GM19455 (cell line): Measurements from ENCODE around the gene DDN.

Experiments
- ATAC-seq: cut with Tn5 transposase; IDR thresholded peaks from one replicate; pipeline ENCODE4 v1.9.1; 2021; ENCODE audit not compliant: unreplicated experiment

DDN gene

DNA sequence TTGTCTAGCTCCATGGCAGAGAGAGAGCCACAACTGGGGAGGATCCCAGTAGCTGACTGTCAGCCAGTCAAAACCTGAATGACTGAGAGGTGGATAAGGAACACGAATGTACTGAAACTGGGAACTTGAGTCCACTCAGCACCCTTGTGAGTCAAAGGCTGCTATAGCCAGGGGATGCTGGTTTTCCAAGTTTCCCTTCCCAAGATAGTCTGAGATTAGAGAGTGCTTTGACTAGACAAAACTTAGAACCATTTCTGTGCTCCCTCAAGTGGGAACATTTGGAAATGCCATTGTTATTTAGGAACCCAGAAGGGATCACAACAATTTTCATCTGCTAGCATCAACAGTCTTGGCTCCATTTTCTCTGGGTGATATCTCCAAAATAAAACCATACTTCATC lies 15.4 kb upstream of the DDN start:
- ATAC-seq, result no peak

DNA sequence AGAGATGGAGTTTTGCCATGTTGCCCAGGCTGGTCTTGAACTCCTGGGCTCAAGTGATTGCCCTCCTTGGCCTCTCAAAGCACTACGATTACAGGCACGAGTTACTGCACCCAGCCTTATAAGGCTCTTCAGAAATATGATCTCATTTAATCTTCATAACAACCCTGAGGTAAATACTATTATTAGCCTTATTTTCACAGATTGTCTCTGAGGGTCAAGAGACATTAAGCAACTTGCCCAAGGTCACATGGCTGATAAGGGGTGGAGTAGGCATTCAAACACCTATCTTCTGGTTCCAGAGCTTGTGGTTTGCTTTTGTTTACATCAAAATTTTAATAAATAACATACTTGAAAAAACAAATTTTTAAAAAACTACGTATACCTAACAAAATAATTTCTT lies 14.3 kb upstream of the DDN start:
- no peak for ATAC-seq

DNA sequence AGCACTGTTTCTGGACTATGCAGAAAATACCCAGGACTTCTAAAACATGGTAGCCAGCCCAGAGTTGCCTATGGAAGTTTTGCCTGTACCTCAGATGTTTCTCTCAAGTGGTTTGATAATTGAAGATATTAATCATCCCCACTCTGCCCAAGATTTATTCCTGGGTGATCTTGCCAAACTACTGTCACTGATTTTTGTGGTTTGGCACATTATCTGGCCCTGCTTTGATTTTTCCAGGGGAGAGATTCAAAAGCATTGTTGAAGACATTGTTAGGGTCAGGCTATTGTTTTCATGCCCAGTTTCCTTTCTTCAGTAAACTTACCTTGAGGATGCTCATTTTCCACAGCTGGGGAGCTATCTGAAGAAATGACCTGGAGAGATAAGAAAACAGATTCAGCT lies 13.6 kb upstream of the DDN start:
- ATAC-seq, result no peak

DNA sequence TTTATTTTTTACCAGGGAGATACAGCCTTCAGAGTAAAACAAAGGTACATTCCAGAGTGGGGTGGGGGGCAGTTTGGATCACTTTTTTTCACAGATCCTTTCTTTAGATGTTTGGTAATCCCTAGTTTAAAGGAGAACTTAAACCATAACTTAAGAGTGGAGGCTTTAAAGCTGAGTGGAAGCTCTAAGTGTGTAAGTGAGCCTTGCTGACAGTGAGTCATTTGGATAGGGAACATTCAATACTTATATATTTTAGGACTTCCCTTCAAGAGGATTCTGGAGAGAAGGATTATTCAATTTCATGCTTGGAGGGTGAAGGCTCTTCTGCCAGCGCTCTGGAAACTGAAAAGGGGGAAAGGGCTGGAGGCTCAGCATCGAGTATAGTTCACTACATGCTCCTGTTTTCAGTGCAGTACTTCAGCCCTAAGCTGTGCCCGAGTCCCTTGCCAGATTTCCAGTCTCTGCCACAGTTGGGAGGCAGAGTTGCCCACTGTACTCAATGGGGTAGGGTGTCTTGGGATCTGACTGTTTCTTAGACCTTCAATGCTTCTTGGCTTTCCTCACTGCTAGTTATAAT lies 11.0 kb upstream of the DDN start:
- no peak for ATAC-seq

DNA sequence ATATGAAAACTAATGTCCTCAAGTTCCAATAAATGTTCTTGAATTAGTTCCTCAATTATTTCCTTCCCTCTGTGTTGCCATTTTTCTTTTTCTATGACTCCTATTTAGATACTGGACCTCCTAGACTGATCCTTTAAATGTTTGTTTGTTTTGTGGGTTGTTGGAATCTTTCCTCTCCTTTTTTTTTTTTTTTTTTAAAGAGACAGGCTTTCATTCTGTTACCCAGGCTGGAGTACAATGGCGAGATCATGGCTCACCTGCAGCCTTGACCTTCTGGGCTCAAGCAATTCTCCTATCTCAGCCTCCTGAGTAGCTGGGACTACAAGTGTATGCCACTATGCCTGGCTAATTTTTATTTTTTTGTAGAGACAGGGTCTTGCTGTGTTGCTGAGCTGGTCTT lies 9.8 kb upstream of the DDN start:
- no peak for ATAC-seq

DNA sequence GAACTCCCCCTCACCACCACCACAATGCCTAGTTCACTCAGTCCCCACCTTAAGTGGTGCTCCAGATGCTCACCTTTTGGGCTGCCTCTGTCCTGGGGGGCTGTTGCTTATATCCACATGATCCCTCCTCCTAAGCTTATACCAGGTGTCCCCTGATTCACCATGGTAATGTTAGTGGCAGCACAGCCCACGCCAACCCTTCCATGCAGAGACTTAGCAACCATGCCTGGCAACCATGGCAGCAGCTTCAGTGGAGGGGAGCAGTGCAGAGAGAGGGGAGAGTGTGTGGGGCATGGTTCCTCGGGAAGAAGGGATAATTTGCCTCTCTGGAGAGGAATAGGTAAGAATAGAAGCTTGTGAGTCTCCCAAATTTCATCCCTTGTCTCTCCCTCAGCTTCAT lies 1.2 kb upstream of the DDN start:
- no peak for ATAC-seq

DNA sequence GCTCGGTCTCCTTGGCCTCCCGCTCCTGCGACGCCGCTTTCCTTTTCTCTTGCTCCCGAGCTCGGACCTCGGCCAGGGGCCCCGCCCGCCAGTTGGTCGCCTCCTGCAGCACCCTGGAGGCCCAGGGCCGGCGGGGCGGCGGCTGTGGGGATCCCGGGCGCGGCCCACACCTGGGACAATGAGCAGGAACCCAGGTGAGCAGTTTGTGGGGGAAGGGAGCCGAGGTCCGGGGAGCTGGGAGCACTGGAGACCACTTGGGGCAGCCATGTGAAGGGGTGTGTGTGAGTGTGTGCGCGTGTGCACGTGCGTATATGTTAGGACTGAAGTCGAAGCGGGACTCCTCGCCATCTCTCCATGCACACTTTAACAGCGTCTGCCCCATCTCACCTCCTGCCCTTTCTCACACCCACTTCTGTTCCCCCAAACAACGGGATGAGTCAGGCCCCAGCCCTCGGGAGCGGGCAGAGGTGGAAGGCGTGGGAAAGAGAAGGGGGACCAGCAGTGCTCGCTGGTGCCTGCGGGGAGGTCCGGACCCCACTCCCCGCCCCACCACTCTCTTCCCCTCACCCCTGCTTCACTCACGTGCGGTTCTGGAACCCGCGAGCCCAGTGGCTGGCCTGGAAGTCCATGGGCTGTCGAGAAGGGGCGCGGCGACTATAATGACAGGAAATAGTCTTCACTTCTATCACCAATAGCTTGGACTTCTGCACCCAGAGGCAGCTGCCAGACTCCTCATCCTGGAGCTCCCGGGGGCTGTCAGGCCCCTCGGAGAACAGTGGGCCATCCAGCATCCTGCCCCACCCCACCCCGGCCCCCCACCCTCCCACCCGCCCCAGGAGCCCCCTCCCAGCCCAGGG lies 450 bp downstream of the DDN start:
- no peak for ATAC-seq

DNA sequence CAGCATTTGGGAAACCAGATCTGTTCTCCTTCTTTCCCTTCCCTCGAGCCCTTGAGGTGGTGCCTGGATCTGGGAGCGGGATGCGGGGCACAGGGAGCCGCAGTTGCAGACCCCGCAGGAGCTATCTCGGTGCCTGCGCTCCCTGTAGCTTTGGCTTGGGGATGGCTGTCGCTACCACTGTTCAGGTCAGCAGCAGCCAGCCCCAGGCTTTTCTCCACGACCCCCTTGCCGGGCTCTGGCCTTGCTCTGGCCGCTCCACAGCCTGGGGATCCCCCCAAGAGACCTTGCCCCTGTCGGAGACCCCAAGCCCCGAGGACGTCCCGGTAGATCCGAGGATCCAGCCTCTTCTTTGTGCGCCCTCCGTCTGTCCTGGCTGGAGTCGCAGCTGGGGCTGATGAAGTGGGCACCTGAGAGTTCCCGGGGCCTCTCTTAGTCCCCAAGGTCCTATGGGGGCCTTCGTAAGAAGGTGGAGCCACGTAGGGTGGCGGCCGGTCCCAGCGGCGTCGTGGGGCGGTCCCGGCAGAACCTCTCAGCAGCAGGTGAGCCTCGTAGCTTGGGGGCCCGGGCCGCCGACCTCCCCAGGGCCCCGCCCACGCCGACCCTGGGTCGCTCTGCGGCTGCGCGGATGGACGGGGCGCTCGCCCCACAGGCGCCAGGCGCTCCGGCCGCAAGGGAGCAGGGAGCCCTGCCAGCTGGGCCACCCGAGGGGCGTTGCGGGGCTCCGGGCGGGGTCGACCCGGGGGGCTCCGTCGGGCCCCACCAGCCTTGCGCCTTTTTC lies 1.3 kb downstream of the DDN start:
- no peak for ATAC-seq

DNA sequence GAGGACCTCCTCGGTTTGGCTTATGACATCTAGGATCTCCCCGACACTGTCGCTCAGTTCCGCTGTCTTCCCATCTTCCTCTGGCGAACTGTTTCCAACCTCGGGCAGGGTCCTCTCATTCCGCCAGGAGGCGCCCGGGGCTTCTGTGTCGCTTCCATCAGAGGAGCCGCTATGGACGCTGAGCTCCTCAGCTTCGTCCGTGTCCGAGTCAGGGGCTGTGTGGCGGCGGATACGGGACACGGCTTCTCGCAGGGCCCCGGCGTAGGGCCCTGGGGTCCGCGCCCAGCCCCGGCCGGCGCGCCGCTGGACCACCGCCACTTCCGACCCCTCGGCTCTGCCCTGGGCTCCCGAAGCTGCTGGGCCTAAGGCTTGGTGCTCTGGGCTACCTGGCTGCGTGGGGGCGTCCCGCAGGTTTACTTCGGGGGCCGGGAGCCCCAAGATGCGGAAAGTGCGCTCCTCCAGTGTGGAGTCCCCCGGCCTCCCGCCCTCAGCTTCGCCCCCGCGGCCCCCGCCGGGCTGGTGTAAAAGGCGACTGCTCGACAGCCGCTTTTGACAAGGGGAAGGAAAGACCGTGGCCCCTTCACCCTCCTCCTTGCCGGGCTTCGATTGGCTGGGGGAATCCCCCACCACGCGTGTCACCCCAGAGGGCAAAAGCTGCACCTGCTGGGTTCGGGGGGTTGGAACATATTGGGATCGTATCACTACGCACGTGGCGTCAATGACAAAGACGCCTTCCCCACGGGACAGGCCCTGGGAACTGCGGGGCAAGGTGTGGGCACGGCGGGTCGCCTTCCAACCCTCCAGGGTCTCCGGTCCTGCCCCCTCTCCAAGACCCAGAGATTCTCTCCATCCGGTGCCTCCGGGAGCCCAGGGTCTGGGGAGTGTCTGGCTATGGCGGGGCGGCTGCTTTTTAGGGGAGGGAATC lies 2.1 kb downstream of the DDN start:
- no peak for ATAC-seq

DNA sequence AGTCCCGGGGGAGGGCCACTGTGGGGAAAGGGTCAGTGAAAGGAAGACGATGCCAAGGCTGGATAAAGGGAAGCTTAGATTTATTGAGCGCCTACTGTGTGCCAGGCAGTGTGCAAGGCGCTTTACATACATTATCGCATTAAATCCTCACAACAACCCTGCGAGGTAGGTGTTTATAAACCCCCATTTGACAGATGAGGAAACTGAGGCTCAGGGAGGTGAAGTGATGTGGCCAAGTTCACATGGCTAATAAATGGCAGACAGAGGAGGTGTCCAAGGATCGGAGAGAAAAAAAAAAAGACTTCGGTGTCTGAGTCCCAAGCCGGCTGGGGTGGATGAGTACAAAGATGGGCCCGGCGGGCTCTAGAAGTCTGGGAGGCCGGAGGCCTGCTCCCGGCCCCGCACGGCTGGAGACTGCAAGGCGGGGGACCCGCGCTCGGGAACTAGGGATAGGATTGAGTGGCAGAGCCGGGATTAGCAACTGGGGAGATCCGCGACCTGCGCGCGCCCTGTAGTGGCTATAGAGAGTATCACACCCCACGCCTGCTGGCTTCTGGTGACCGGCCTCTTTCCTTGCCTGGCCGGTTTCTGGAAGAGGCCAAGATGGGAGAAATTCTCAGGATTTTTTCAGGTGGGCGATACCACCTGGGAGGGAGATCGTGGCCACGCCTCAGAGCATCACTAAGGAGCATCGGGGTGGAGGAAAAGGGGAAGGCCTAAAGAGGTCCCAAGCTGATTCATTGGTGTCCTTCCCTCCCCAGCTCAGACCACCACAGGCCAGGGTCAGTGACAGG lies 3.9 kb downstream of the DDN start:
- ATAC-seq, result no peak

DNA sequence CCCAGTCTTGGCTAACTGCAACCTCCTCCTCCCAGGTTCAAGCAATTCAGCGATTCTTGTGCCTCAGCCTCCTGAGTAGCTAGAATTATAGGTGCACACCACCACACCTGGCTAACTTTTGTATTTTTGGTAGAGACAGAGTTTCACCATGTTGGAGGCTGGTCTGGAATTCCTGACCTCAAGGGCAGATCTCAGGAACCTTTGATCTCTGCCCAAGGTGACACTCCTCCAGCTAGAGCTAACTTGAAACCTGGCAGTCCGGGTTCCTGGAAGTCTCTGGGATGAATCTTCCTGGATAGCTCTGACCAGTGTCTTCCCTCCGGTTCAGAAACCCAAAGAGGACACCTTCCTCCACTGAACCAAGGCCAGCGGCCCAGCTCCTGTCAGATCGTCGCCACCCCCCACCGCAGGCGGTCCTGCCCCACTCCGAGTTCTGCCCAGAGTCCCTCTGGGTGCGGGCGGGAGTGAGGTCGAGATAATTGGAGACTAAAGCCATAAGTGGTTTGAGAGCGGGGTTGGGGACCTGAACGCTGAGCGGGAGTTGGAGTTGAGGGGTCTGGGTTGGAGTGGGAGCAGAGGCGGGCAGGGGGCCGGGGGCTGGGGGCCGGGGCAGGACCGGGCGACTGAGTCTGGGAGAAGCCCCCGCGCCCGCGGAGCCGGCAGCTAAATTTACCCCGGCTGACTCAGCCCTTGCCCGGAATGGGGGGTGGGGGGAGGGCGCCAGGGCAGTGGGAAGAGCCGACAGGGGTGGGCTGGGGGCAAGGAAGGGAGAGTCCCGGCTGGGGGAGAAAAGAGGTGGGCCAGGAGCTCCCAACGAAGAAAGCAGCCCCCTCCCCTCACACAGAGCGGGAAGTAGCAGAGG lies 4.7 kb downstream of the DDN start:
- no peak for ATAC-seq

DNA sequence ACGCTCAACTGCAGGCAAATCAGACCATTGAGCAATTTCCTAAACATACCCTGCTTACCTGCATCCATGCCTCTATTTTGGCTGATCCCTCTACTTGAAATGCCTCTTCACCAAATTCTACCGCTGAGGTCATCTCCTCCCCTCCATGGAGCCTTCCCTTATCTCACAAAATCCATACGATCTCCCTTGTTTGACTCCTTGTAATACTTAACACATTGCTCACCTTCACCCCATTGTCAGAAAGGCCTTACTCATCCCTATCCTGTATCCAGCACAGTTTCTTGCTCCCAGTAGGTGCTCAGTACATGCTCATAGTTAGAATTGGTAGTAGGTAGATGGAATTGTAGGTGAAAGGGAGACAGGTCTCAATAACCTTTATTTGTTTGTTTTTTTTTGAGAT lies 5.4 kb downstream of the DDN start:
- ATAC-seq, result no peak

DNA sequence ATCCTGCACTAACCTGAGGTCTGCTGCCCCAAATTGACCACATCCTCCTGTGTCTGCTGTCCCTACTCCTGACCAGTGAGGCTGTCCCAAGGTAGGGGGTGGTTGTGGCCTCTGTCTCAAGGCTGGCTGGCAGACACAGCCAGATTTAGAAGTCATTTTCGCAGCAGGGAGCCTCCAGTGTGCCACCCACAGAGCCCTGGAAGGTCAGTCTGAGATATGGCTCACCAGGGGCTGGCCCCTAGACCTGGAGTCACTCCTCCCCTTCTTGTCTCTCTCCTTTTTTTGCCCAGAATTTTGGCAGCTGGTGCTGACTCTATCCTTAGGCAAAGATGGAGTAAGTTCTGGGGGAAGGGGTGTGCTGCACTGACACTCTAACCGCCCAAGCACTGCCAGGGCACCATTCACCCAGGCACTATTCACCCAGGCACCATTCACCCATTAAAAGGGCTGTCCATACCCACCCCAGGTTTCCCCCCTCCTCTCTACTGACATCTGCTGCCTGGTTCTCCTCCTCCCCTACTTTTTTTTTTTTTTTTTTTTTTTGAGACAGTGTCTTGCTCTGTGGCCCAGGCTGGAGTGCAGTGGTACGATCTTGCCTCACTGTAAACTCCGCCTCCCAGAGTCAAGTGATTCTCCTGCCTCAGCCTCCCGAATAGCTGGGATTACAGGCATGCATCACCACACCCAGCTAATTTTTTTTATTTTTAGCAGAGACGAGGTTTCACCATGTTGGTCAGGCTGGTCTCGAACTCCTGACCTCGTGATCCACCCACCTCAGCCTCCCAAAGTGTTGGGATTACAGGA lies 7.7 kb downstream of the DDN start:
- no peak for ATAC-seq

DNA sequence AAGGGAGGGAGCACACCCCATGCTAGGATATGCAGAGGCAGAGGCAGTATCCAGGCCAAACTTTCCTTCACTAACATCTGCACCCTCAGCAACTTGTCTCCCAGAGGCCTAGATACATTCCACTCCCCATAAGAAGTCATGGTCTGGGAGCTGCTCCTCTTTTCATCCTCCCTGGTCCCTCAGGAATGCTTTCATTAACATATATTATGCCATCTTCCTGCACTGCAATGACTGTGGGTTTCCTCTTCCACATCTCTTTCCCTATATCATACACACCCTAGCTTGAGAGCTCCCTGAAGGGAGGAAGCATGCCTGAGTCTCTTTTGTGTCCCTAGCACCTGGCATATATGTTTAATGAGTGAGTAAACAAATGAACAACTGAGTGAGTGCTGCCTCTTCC lies 8.6 kb downstream of the DDN start:
- no peak for ATAC-seq

DNA sequence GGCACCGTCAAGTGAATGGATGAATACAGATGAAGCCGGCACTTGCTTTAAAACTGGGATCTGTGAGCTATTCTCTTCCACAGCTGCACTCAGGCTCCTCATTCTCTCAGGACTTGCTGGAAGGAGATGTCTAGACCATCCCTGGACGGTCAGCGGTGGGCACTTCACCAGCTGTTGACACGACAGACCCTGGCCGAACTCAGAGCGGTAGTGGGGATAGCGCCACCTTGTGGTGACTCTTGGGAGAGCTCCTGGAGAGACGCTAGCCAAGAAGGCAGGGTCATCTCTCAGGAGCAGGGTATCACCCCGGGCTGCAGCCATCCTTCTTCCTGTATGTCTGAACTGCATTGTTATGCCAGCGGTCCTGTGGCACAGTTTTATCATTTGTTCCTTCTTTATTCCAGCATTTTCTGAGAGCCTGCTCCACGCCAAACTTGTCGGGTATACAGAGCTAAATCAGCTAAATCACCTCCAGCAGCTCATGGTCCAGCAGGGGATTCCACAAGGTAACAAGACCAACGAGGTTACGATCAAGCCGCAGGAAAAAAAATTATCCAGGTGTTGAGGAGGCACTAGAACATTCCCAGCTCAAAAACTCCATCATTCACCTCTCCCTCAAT lies 11.0 kb downstream of the DDN start:
- ATAC-seq, result no peak

DNA sequence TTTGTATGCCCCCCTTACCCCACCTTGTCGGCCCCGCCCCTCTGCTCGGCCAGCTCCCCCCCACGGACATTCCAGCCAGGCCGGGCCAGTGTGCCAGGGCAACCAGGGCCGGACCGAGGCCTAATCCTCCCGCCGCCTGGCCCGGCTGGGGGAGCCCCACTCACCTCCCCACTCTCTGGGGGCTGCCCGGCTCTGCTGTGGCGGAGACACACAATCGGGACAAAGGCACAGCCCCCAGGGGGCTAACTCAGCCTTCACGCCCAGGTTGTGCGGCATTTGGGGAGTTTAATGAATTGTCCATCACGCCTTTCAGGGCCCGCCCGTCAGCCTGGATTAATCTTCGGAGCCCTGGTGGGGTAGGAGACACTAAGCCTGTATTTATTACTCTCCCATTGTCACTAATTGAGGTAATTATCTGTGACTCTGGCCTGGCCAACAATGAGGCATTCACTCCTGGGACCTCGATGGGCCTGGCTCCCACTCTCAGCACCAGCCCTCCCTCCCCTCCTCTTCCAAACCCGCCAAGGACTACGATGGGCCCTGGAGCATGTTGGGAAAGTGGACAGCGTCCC lies 12.4 kb downstream of the DDN start:
- no peak for ATAC-seq

DNA sequence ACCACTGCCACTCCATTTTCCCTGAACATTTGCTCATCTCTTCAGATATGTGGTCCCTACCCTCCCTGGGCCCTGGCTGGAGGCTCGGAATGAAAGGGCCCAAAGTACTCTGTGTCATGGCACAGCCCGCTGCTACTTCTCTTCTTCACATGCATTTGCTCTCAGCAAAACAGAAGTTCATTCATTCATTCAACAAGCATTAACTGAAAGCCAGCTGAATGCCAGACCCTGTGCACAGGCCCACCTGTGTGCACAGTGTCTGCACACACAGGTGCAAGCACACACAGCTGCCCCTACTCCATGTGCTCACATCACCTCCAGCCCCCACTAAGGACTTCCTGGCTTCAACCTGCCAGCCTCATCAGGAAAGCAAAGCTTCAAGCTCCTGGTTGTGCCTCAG lies 13.3 kb downstream of the DDN start:
- no peak for ATAC-seq

DNA sequence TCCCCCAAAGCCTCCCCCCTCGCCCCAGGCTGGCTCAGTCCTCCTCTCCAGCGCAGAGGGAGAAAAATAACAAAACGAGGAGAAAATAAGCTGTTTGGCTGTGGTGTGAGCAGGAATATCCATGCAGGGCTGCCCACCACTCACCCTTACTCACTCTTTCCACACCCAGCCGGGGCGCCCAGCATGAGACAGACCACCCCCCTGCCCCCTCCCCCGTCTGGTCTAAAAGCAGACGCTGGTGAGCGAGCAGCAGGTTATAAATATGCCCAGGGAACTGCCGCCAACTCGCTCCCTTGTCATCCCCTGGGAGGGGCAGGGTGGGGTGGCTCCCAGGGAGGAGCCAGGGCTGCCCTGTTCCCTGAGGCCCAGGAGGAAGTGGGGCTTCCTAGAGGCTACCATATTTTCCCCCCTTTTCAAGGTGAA lies 13.7 kb downstream of the DDN start:
- ATAC-seq, result no peak
